Panc1 (cell line): Measurements from ENCODE around the gene ZNF492. TPM values are rescaled to one million over a fixed set of nuclear protein-coding genes. Genes with fewer than 3 reads are reported as not detected.

Experiments used
- ATAC-seq: fragments of 200-7000 bp; cut with Tn5 transposase; 2 replicates; pipeline ENCODE4 v1.9.1; 2020; ENCODE audit warnings: mild to moderate bottlenecking, moderate library complexity
- BruUV-seq: library from RNA; stranded (reverse); fragments of 400-500 nt; replicated peaks from 2 replicates; lab custom pipeline; 2021; lab: Mats Ljungman, UMichigan
- CTCF ChIA-PET: fragments of 300-600 bp; sonication (Branson Sonifier 250); formaldehyde crosslinking; loops from one replicate; lab custom pipeline; 2022; ENCODE audit warnings: antibody characterized with exemption; lab: Charles Lee
- POLR2A ChIA-PET: fragments of 300-600 bp; sonication (Branson Sonifier 250); formaldehyde crosslinking; loops from one replicate; lab custom pipeline; 2022; ENCODE audit warnings: antibody characterized with exemption; lab: Charles Lee
- DNase-seq: peaks from one replicate; pipeline ENCODE4 v3.0.0-alpha.2; 2010; ENCODE audit warnings: low read depth, low spot score
- H3K27ac ChIP-seq: 2 replicates; pipeline ENCODE4 v1.5.1; 2011; ENCODE audit warnings: mild to moderate bottlenecking, low read length, inconsistent platforms
- H3K27me3 ChIP-seq: fragments of 200-500 bp; sonication (Bioruptor generic); 2 replicates; pipeline ENCODE4 v1.6.0; 2014; ENCODE audit warnings: low read length, inconsistent platforms; ENCODE audit not compliant: control insufficient read depth, insufficient read depth
- H3K36me3 ChIP-seq: fragments of 200-500 bp; sonication (Bioruptor generic); 2 replicates; pipeline ENCODE4 v1.5.1; 2014; ENCODE audit warnings: inconsistent platforms, mild to moderate bottlenecking, low read length, moderate library complexity; ENCODE audit not compliant: control insufficient read depth, insufficient read depth
- H3K4me1 ChIP-seq: 2 replicates; pipeline ENCODE4 v1.5.1; 2011; ENCODE audit warnings: inconsistent platforms, mild to moderate bottlenecking, low read length, moderate library complexity; ENCODE audit not compliant: control insufficient read depth, insufficient read depth
- H3K4me3 ChIP-seq, 2 experiments: 2 replicates each; pipeline ENCODE4 v1.5.1; 2011 to 2012; ENCODE audit warnings: low read depth in 2 of 2, low read length in 2 of 2, mild to moderate bottlenecking in 2 of 2, inconsistent platforms in 1 of 2, moderate library complexity in 1 of 2
- H3K9me3 ChIP-seq: fragments of 200-500 bp; sonication (Bioruptor generic); 2 replicates; pipeline ENCODE4 v1.5.1; 2014; ENCODE audit warnings: low read depth, mild to moderate bottlenecking, inconsistent platforms, low read length, moderate library complexity; ENCODE audit not compliant: control insufficient read depth, insufficient read depth
- POLR2AphosphoS5 ChIP-seq: IDR thresholded peaks from 2 replicates; pipeline ENCODE4 v1.6.1; 2012; ENCODE audit warnings: mild to moderate bottlenecking, low read depth, low read length, moderate library complexity
- REST ChIP-seq, 2 experiments: IDR thresholded peaks; 2 replicates each; pipeline ENCODE4 v1.6.1; 2011 to 2012; ENCODE audit warnings: low read depth in 2 of 2, control low read depth in 1 of 2, low read length in 1 of 2, mild to moderate bottlenecking in 1 of 2, moderate library complexity in 1 of 2; ENCODE audit not compliant: insufficient read depth in 1 of 2
- SIN3A ChIP-seq: IDR thresholded peaks from 2 replicates; pipeline ENCODE4 v1.6.1; 2012; ENCODE audit warnings: low read depth, mild to moderate bottlenecking, low read length, moderate library complexity, borderline replicate concordance; ENCODE audit not compliant: insufficient read depth
- TCF7L2 ChIP-seq: IDR thresholded peaks from 2 replicates; pipeline ENCODE4 v1.6.1; 2011; ENCODE audit warnings: mild to moderate bottlenecking, low read depth, low read length, inconsistent platforms
- in situ Hi-C: cut with HindIII; loops from 2 replicates; pipeline ENCODE4 v1.10.0; 2016; ENCODE audit warnings: low sequenced_read_pairs, low pct_unique_long_range_greater_than_20kb
- intact Hi-C: fragments of 100-400 bp; cut with micrococcal nuclease; formaldehyde crosslinking; loops from one replicate; pipeline ENCODE4 v1.10.0; 2022; ENCODE audit not compliant: unreplicated experiment
- total RNA-seq: library from RNA; stranded (reverse); gene quantifications from one replicate; pipeline ENCODE4 v1.2.1, GENCODE V29; 2021; ENCODE audit not compliant: unreplicated experiment
- TF ChIP-seq, protein P1 (sequence below): fragments of 450-650 bp; IDR thresholded peaks from 2 replicates; pipeline ENCODE4 v1.5.1; 2017; ENCODE audit warnings: mild to moderate bottlenecking

The ZNF492 gene
- total RNA-seq, 1 experiment from 2014 or later: not detected

- intact Hi-C loops: no loop called here
- Histone ChIP-seq H3K27ac (no peak overlapping the region), H3K27me3 (no peaks in the 10 kb centered on the region), H3K36me3 (no peaks in the 10 kb centered on the region), H3K4me1 (no peaks in the 10 kb centered on the region), H3K4me3 (no peak overlapping the region), H3K9me3 (no peaks in the 10 kb centered on the region)
- DNase-seq: no peak
- no TSS peak for BruUV-seq
- in situ Hi-C loops: no loop called here
- ChIA-PET POLR2A (no interaction called here), CTCF (no interaction called here)
- no peak for ATAC-seq
- TF ChIP-seq SIN3A (no peak), TCF7L2 (no peak), POLR2AphosphoS5 (no peak), REST (IDR thresholded peaks at IDR 0.05; ENCODE audit: insufficient read depth in 1 of 2, low read depth in 2 of 2, low read length in 1 of 2) (no peak)
- TF ChIP-seq, protein P1, sequence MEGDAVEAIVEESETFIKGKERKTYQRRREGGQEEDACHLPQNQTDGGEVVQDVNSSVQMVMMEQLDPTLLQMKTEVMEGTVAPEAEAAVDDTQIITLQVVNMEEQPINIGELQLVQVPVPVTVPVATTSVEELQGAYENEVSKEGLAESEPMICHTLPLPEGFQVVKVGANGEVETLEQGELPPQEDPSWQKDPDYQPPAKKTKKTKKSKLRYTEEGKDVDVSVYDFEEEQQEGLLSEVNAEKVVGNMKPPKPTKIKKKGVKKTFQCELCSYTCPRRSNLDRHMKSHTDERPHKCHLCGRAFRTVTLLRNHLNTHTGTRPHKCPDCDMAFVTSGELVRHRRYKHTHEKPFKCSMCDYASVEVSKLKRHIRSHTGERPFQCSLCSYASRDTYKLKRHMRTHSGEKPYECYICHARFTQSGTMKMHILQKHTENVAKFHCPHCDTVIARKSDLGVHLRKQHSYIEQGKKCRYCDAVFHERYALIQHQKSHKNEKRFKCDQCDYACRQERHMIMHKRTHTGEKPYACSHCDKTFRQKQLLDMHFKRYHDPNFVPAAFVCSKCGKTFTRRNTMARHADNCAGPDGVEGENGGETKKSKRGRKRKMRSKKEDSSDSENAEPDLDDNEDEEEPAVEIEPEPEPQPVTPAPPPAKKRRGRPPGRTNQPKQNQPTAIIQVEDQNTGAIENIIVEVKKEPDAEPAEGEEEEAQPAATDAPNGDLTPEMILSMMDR: no peak
These were observed 12.1 kb upstream of the ZNF492 start for GRCh38 chr19:22622020-22622419.

GRCh38 chr19:22622901-22623840, 11.0 kb upstream of the ZNF492 start:
- BruUV-seq: no TSS peak
- in situ Hi-C loops: no loop called here
- TF ChIP-seq SIN3A: no peak
- TF ChIP-seq TCF7L2: no peak
- TF ChIP-seq, protein P1: no peak
- no peak for TF ChIP-seq REST (IDR thresholded peaks at IDR 0.05; ENCODE audit: insufficient read depth in 1 of 2, low read depth in 2 of 2, low read length in 1 of 2)
- TF ChIP-seq POLR2AphosphoS5: no peak
- intact Hi-C loops: no loop called here
- Histone ChIP-seq H3K27ac (no peak overlapping the region), H3K9me3 (no peaks in the 10 kb centered on the region), H3K4me1 (no peaks in the 10 kb centered on the region), H3K36me3 (no peaks in the 10 kb centered on the region), H3K27me3 (no peaks in the 10 kb centered on the region), H3K4me3 (no peak overlapping the region)
- CTCF ChIA-PET: no interaction called here
- ATAC-seq (no peak), DNase-seq (no peak)
- POLR2A ChIA-PET: no interaction called here
